ENCODE measurements around the gene LILRB4. TPM values are rescaled to one million over a fixed set of nuclear protein-coding genes. Genes with fewer than 3 reads are reported as not detected.
"Not testable (repeated sequence)": the region's sequence is repeated elsewhere in the genome, so short reads cannot be mapped to it uniquely, and the experiment has no call there.

The LILRB4 gene
- total and polyA plus RNA-seq, 2 donors (not counting 3 experiments of a cell fraction or from before 2014, with no cell fraction given), result not detected

GRCh38 chr19:54631489-54632337 is 31.1 kb upstream of the LILRB4 start:
- H3K36me3 ChIP-seq (ENCODE audit: control insufficient read depth in 2 of 2, extremely low read depth in 1 of 2, insufficient read depth in 2 of 2, low read length in 2 of 2); H3K4me1 ChIP-seq (ENCODE audit: control insufficient read depth, extremely low read depth, insufficient read depth, low read length); H3K9me1 ChIP-seq (replicated peaks; ENCODE audit: control insufficient read depth, extremely low read depth, insufficient read depth, low read length); FAIRE-seq; H3K27me3 ChIP-seq (ENCODE audit: control insufficient read depth in 2 of 2, insufficient read depth in 2 of 2, low read length in 2 of 2); H2AFZ ChIP-seq (ENCODE audit: low read depth, low read length); H3K9me3 ChIP-seq (replicated peaks; ENCODE audit: control insufficient read depth, insufficient read depth, low read length); H4K20me1 ChIP-seq (replicated peaks; ENCODE audit: control insufficient read depth, extremely low read depth, insufficient read depth, low read length); H3K4me3 ChIP-seq (replicated peaks in 1 of 3; ENCODE audit: insufficient read depth in 1 of 3, low read depth in 1 of 3, low read length in 3 of 3); POLR2A ChIA-PET; dilution Hi-C loops (cut with MboI; ENCODE audit: extremely low pct_ligation_motif_present, low sequenced_read_pairs); CTCF ChIA-PET; H3K27ac ChIP-seq (ENCODE audit: insufficient read depth, low read depth, low read length); DNase-seq (ENCODE audit: low read depth, low spot score); H3K4me2 ChIP-seq (ENCODE audit: insufficient read depth, low read length); BruUV-seq (replicated peaks); H3K9ac ChIP-seq (replicated peaks; ENCODE audit: extremely low read depth, insufficient read depth, low read length); H3K79me2 ChIP-seq (ENCODE audit: control insufficient read depth, insufficient read depth, low read length): not testable (repeated sequence)
- intact Hi-C loops (cut with micrococcal nuclease), result loop anchor here (5.0 kb wide), 1 partner anchor 334 kb away; no protein-coding TSS in a partner anchor

- H4K20me1 ChIP-seq (replicated peaks; ENCODE audit: control insufficient read depth, extremely low read depth, insufficient read depth, low read length); H3K4me3 ChIP-seq (replicated peaks in 1 of 3; ENCODE audit: insufficient read depth in 1 of 3, low read depth in 1 of 3, low read length in 3 of 3); DNase-seq (ENCODE audit: low read depth, low spot score); CTCF ChIA-PET; H3K9me1 ChIP-seq (replicated peaks; ENCODE audit: control insufficient read depth, extremely low read depth, insufficient read depth, low read length); FAIRE-seq; POLR2A ChIA-PET; H3K9ac ChIP-seq (replicated peaks; ENCODE audit: extremely low read depth, insufficient read depth, low read length); H3K27ac ChIP-seq (ENCODE audit: insufficient read depth, low read depth, low read length); H3K27me3 ChIP-seq (ENCODE audit: control insufficient read depth in 2 of 2, insufficient read depth in 2 of 2, low read length in 2 of 2); H3K4me2 ChIP-seq (ENCODE audit: insufficient read depth, low read length); H3K4me1 ChIP-seq (ENCODE audit: control insufficient read depth, extremely low read depth, insufficient read depth, low read length); H3K79me2 ChIP-seq (ENCODE audit: control insufficient read depth, insufficient read depth, low read length); H2AFZ ChIP-seq (ENCODE audit: low read depth, low read length); BruUV-seq (replicated peaks); dilution Hi-C loops (cut with MboI; ENCODE audit: extremely low pct_ligation_motif_present, low sequenced_read_pairs); H3K9me3 ChIP-seq (replicated peaks; ENCODE audit: control insufficient read depth, insufficient read depth, low read length); H3K36me3 ChIP-seq (ENCODE audit: control insufficient read depth in 2 of 2, extremely low read depth in 1 of 2, insufficient read depth in 2 of 2, low read length in 2 of 2): not testable (repeated sequence)
- intact Hi-C loops (cut with micrococcal nuclease), result loop anchor here (5.0 kb wide), 1 partner anchor 335 kb away; no protein-coding TSS in a partner anchor
These were observed 30.3 kb upstream of the LILRB4 start for GRCh38 chr19:54632517-54632916.
